HG03045 (cell line): Measurements from ENCODE around the gene PRR35.

Experiments used
- ATAC-seq: cut with Tn5 transposase; IDR thresholded peaks from one replicate; pipeline ENCODE4 v1.9.1; 2021; ENCODE audit warnings: mild to moderate bottlenecking, moderate library complexity; ENCODE audit not compliant: unreplicated experiment

Gene PRR35

GRCh38 chr16:561957-562938, 2.1 kb downstream of the PRR35 start:
- ATAC-seq, result no peak

GRCh38 chr16:563072-563644, 3.0 kb downstream of the PRR35 start:
- ATAC-seq, result no peak

- ATAC-seq, result no peak
Observed at GRCh38 chr16:564690-565418, 4.7 kb downstream of the PRR35 start.

- no peak for ATAC-seq
Observed at GRCh38 chr16:565419-566330, 5.5 kb downstream of the PRR35 start.

GRCh38 chr16:566475-567372, 6.5 kb downstream of the PRR35 start, which contains the start of gene NHLRC4:
TSS of gene NHLRC4 (plus strand) at chr16:567005. CDS start at chr16:568048, 1,043 bp downstream.
- peak; percentile 39 for ATAC-seq

GRCh38 chr16:567373-568256, 7.4 kb downstream of the PRR35 start:
- no peak for ATAC-seq

- ATAC-seq, result no peak
Observed at GRCh38 chr16:568401-569258, 8.4 kb downstream of the PRR35 start.

GRCh38 chr16:569445-570254, 9.5 kb downstream of the PRR35 start, which contains the start of gene PIGQ:
TSS of gene PIGQ (plus strand) at chr16:569968. CDS start at chr16:574075, 4,107 bp downstream.
- peak; percentile 37 for ATAC-seq

GRCh38 chr16:572865-573650, 12.9 kb downstream of the PRR35 start:
- ATAC-seq, result no peak

- ATAC-seq, result no peak
Observed at GRCh38 chr16:574021-574760, 14.0 kb downstream of the PRR35 start.

GRCh38 chr16:575354-576196, 15.4 kb downstream of the PRR35 start:
- no peak for ATAC-seq

- ATAC-seq, result no peak
Observed at GRCh38 chr16:576197-576822, 16.1 kb downstream of the PRR35 start.

GRCh38 chr16:576823-577201, 16.6 kb downstream of the PRR35 start:
- no peak for ATAC-seq

- ATAC-seq, result no peak
Observed at GRCh38 chr16:577796-578195, 17.6 kb downstream of the PRR35 start.
